GM18511 (cell line): Measurements from ENCODE around the gene MEA1.
A peak's percentile ranks its signal among the peaks of the same experiment; 100 is the strongest.

Experiments used
- ATAC-seq: cut with Tn5 transposase; IDR thresholded peaks from one replicate; pipeline ENCODE4 v1.9.1; 2021; ENCODE audit warnings: mild to moderate bottlenecking, moderate library complexity; ENCODE audit not compliant: unreplicated experiment

The MEA1 gene

DNA sequence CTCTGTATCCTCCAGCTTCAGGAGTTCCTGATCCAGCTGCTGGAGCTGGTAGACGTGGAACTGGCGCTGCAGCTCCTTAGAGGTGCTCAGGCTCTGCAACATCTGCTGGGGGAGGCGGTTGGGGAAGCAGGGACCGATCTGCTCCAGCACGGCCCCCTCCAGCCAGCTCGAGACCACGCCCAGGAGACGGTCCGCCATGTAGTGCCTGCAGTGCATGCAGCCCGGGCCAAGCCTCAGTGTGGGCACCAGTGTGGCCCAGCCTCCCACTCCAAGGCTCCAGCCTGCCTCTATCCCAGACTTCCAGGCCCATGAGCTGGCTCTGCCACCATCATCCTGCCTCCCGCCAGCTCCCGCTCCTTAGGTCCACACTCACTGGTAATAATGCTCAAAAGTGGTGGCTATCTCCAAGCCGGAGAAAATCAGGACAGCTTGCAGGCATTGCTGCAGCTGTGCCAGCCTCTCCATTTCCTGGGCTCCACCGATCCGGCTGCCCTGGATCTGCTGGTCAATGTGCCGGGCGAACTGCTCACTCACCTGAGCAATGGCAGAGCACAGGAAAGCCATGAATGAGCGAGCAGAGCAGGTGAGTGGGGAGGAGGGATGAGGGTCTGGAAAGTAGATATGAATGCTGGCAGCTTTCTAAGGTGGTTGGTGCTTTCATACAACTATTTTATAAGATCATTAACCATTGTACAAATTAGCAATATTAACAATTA, 27.0 kb upstream of the MEA1 start:
- ATAC-seq = no peak

DNA sequence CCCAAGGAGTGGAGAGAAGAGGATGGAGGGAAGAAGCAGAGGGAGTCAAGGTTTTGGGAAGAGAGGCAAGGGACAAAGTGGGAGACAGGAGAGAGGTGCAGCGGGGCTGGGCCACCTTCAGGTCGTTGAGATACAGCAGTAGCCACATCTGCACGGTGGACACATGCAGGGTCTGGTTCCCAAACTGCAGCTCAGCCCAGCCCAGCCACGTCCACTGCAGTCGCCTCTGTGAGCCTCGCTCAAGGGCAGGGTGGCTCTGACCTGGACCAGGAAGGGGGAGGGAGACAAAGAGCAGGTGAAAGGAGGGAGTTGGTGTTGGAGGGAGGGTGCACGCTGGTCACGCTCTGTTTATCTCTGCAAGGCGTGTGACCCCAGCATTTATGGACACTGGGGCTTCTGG, 25.0 kb upstream of the MEA1 start:
- no peak for ATAC-seq

GRCh38 chr6:43037706-43038105, 24.0 kb upstream of the MEA1 start:
- no peak for ATAC-seq

DNA sequence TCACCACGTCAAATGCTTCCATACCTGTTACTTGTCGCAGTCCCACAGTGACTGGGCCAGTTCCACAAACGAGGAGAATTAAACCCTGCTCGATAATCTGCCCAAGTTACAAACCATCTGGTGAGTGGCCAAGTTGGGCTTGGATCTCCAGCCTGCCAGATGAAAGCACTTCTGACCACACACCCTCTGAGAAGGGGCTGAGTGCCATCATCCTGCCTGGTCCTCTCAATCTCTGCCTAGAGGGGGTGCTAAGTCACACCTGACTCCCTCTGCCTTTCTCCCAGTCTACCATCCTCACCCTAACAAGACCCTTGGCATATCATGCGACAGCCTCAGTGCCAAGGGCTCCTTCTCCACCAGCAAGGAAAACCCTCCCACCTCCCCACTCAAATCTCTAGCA, 23.5 kb upstream of the MEA1 start:
- ATAC-seq = no peak

DNA sequence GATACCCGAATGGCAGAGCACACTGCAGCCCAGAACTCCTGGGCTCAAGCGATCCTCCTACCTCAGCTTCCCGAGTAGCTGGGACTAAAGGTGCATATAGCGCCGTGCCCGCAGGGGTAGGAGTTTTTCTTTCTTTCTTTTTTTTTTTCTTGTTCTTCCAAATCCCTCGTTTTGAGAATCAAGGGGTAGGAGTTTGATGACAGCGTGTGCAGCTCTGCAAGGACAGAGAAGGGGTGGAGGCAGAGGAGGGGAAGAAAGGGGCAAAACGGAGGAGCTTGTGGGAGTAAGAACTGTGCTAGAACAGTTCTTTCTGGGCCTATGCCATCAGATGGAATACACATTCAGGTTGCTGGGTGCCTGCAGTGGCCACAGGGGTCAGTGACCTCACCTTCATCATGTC, 23.0 kb upstream of the MEA1 start:
- ATAC-seq = no peak

GRCh38 chr6:43035495-43036194, 21.9 kb upstream of the MEA1 start:
- ATAC-seq = no peak

DNA sequence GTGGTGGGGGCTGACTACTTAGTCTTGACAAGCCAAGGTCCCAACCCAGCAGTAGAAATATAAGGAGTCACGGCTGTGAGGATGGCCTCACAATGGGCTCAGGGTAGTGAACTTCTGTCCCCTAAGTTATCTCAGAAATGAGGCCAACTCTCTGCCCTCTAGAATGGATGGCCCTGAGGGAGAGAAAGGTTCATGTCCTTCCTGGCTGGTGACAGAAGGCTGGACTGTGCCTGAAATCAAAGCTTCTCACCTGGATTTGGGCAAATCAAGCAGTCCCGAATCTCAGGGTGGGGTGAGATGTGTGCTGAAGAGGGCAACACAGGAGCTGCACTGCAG, 20.4 kb upstream of the MEA1 start:
- no peak for ATAC-seq

- ATAC-seq = no peak
These were observed 19.9 kb upstream of the MEA1 start for GRCh38 chr6:43033496-43034189.

GRCh38 chr6:43032326-43032725, 18.6 kb upstream of the MEA1 start:
- no peak for ATAC-seq

DNA sequence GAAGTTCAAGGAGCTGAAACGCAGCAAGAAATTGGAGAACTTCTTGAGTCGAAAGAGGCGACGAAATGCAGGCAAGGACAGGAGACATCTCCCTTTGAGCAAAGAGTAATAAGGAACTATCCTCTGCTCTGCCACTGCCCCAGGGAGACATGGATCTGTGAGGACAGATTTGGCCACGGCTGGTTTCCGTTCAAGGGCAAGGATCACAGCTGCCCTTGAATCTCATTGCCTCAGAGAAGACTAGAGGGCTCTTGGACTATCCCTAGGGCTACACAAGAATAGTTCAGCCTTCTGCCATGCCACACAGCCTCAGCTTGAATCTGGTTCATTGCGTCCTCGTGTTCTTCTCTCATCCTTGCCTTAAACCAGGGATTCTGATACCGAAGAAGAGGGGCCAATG, 15.4 kb upstream of the MEA1 start:
- no peak for ATAC-seq

DNA sequence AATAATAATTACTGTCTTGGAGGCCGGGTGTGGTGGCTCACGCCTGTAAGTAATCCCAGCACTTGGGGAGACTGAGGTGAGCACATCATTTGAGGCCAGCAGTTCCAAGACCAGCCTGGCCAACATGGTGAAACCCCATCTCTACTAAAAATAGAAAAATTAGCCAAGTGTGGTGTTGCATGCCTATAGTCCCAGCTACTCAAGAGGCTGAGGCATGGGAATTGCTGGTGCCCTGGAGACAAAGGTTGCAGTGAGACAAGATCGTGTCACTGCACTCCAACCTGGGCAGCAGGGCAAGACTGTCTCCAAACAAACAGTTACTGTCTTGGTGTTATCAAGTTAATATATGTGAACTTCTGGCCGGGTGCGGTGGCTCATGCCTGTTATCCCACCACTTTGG, 12.6 kb upstream of the MEA1 start:
- no peak for ATAC-seq

DNA sequence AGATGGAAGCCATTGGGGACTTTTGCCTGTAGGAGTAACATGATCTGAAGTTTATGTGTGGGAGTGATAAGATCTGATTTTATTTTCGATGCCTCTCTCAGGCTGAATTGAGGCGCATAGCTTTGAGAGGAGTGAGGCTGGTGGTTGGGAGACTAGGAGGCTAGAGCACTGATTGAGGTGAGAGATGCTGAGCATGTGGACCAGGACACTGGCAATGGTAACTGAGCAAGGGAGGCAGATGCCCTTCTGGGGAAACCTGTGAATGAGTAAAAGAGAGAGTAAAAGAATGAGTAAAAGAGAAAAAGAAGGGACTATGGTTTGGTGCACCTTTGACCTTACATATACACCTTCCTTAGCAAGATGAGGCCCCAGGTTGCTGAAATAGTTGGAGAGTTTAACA, 10.7 kb upstream of the MEA1 start:
- ATAC-seq = no peak

DNA sequence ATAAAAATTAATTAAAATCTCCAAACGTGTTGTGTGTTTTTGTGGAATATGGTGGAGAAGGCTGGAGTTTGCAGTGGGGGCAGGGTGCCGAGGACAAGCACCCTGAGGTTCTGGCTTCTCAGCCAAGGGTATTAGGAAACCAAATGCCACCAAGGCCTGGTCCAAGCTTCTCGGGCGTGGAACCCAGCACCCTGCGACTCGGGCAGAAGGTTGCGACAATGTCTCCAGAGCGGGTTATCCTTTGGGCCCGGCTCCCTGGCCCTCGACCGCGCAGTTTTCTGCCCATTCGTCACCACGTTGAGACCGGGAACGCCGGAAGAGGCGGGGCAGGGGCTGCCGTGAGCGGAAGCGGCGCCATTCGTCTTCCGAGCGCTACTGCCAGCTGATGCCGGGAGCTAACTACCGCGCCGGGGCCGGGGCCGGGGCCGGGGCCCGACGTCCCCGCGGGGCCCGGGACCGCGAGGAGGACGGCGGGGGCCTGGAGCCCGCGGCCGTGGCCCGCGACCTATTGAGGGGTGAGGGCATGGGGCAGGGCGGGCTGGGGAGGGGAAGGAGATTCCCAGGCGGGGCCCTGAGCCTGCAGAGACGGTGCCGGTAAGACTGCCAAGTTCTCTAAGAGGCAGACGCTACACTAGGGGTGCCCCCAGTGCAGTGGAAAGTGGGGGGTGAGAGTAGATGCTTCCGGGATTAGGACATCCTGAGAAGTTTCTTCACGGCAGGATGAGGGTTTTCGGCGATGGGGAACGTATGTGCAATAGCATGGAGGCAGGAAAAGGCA, 7.7 kb upstream of the MEA1 start, which contains the start of gene RRP36:
TSS of gene RRP36 (plus strand) at position 354 of the 778 bp plus-strand sequence. CDS start at position 386, 32 bp downstream.
- ATAC-seq = peak; percentile 83

GRCh38 chr6:43020847-43021246, 7.1 kb upstream of the MEA1 start:
- no peak for ATAC-seq

DNA sequence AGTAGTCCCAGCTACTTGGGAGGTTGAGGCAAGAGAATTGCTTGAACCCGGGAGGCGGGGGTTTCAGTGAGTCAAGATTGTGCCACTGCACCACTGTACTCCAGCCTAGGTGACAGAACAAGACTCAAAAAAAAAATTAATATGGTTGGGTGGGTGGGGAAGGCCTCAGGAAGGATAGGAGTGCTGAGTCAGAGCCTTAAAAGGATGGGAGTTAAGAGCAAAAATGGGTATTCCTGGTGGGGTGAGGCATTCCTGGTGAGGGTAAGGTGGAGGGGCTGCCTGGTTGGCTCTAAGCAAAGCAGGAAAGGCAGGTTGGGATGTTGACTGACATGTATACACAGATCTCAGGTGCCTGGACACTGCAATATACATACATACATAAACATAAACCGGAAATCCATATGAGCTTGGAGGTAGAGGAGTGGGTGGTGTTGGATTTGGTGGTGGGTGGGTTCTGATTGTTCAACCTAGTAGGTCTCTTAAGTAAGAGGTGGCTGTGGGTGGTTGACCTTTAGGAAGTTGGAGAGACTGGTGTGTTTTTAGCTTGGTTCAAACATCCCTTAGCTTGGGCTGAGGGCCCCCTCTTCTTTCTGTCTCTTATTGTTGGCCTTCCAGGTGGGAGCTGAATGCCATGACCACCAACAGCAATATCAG, 6.4 kb upstream of the MEA1 start:
- no peak for ATAC-seq

- ATAC-seq = no peak
These were observed 5.4 kb upstream of the MEA1 start for GRCh38 chr6:43019152-43019551.

- no peak for ATAC-seq
These were observed 3.2 kb upstream of the MEA1 start for GRCh38 chr6:43016943-43017334.

GRCh38 chr6:43016176-43016942, 2.6 kb upstream of the MEA1 start:
- ATAC-seq = no peak

GRCh38 chr6:43014434-43014909, 726 bp upstream of the MEA1 start:
- ATAC-seq = no peak
